Endothelial cell of umbilical vein (primary cell): Measurements from ENCODE around the gene COLQ. TPM values are rescaled to one million over a fixed set of nuclear protein-coding genes. Genes with fewer than 3 reads are reported as not detected.

Source experiments
- BruUV-seq: library from RNA; stranded (reverse); fragments of 400-500 nt; replicated peaks from 2 replicates; lab custom pipeline; 2021; lab: Mats Ljungman, UMichigan
- CTCF ChIA-PET: fragments of 300-600, 350-600 bp; sonication (Branson Sonifier 250); formaldehyde crosslinking; loops from one replicate; lab custom pipeline; 2021; ENCODE audit warnings: antibody characterized with exemption, inconsistent platforms; lab: Charles Lee
- POLR2A ChIA-PET: fragments of 300-600, 350-600 bp; sonication (Branson Sonifier 250); formaldehyde crosslinking; loops from one replicate; lab custom pipeline; 2021; ENCODE audit warnings: antibody characterized with exemption, inconsistent platforms; lab: Charles Lee
- DNase-seq: peaks from one replicate; pipeline ENCODE4 v3.0.0-alpha.2; 2011; ENCODE audit warnings: low read depth, low spot score
- FAIRE-seq: peaks from 2 replicates; lab custom pipeline; 2011; peaks lifted over from hg19 to GRCh38; lab: Jason Lieb, UNC
- H2AFZ ChIP-seq: 2 replicates; pipeline ENCODE4 v1.6.0; 2012; ENCODE audit warnings: low read depth, low read length, control low read depth, inconsistent platforms
- H3K27ac ChIP-seq: 2 replicates; pipeline ENCODE4 v1.5.1; 2011; ENCODE audit warnings: low read depth, mild to moderate bottlenecking, control low read depth, low read length, moderate library complexity; ENCODE audit not compliant: insufficient read depth
- H3K27me3 ChIP-seq, 2 experiments: 2 replicates each; pipeline versions ENCODE4 v1.6.0 to v1.6.1; 2011; ENCODE audit warnings: low read length in 2 of 2, mixed read lengths in 1 of 2; ENCODE audit not compliant: control insufficient read depth in 2 of 2, insufficient read depth in 2 of 2
- H3K36me3 ChIP-seq, 2 experiments: 2 replicates in 1 of 2; 3 replicates in 1 of 2; pipeline ENCODE4 v1.5.1; 2011; ENCODE audit warnings: low read length in 2 of 2, mild to moderate bottlenecking in 1 of 2, moderate library complexity in 1 of 2; ENCODE audit not compliant: control insufficient read depth in 2 of 2, insufficient read depth in 2 of 2; ENCODE audit errors: extremely low read depth in 1 of 2
- H3K4me1 ChIP-seq: 3 replicates; pipeline ENCODE4 v1.5.1; 2011; ENCODE audit warnings: mild to moderate bottlenecking, low read length; ENCODE audit not compliant: control insufficient read depth, insufficient read depth; ENCODE audit errors: extremely low read depth
- H3K4me2 ChIP-seq: 2 replicates; pipeline ENCODE4 v1.6.1; 2011; ENCODE audit warnings: low read length, control low read depth, mixed read lengths; ENCODE audit not compliant: insufficient read depth
- H3K4me3 ChIP-seq, 3 experiments: fragments of 200-600 bp in 1 of 3; sonication (generic), shearing (Covaris generic) in 1 of 3; replicated peaks in 1 of 3; 2 replicates each; pipeline ENCODE4 v1.5.1; 2011 to 2016; ENCODE audit warnings: control low read depth in 3 of 3, low read length in 3 of 3, mild to moderate bottlenecking in 2 of 3, inconsistent platforms in 1 of 3, low read depth in 1 of 3, moderate library complexity in 1 of 3; ENCODE audit not compliant: insufficient read depth in 1 of 3
- H3K79me2 ChIP-seq: 2 replicates; pipeline ENCODE4 v1.6.0; 2012; ENCODE audit warnings: low read length, inconsistent platforms; ENCODE audit not compliant: control insufficient read depth, insufficient read depth
- H3K9ac ChIP-seq: replicated peaks from 2 replicates; pipeline ENCODE3; 2011; ENCODE audit warnings: low read length, control low read depth; ENCODE audit not compliant: insufficient read depth; ENCODE audit errors: extremely low read depth
- H3K9me1 ChIP-seq: replicated peaks from 3 replicates; pipeline ENCODE4 v1.6.0; 2011; ENCODE audit warnings: mild to moderate bottlenecking, low read length; ENCODE audit not compliant: control insufficient read depth, insufficient read depth; ENCODE audit errors: extremely low read depth
- H3K9me3 ChIP-seq: replicated peaks from 2 replicates; pipeline ENCODE4 v1.5.1; 2012; ENCODE audit warnings: low read length, inconsistent platforms; ENCODE audit not compliant: control insufficient read depth, insufficient read depth
- H4K20me1 ChIP-seq: replicated peaks from 2 replicates; pipeline ENCODE3; 2011; ENCODE audit warnings: mild to moderate bottlenecking, low read length; ENCODE audit not compliant: control insufficient read depth, insufficient read depth; ENCODE audit errors: extremely low read depth
- EZH2 ChIP-seq: IDR thresholded peaks from 2 replicates; pipeline ENCODE4 v1.6.1; 2012; ENCODE audit warnings: borderline replicate concordance, low read depth, mild to moderate bottlenecking, moderate library complexity, low read length, inconsistent platforms; ENCODE audit not compliant: severe bottlenecking
- GATA2 ChIP-seq: IDR thresholded peaks from 2 replicates; pipeline ENCODE4 v1.7.0; 2011; ENCODE audit warnings: low read depth, mild to moderate bottlenecking, moderate library complexity, mixed read lengths, low read length; ENCODE audit not compliant: insufficient read length, insufficient read depth
- JUN ChIP-seq: IDR thresholded peaks from 2 replicates; pipeline ENCODE4 v1.6.1; 2011; ENCODE audit warnings: borderline replicate concordance, low read depth; ENCODE audit not compliant: insufficient read length, insufficient read depth
- MYC ChIP-seq: IDR thresholded peaks from one replicate; pipeline ENCODE4 v1.6.1; 2011; ENCODE audit warnings: mild to moderate bottlenecking, low read depth, low read length
- POLR2AphosphoS5 ChIP-seq: IDR thresholded peaks from 2 replicates; pipeline ENCODE4 v1.6.1; 2012; ENCODE audit warnings: low read depth, mild to moderate bottlenecking, control low read depth, low read length, moderate library complexity; ENCODE audit not compliant: insufficient read depth
- dilution Hi-C: fragments of 300-500 bp; cut with MboI; formaldehyde crosslinking; loops from one replicate; pipeline ENCODE4 v1.15.0; 2019; ENCODE audit warnings: low sequenced_read_pairs; ENCODE audit not compliant: extremely low pct_ligation_motif_present
- intact Hi-C: fragments of 100-400 bp; cut with micrococcal nuclease; formaldehyde crosslinking; loops from one replicate; pipeline ENCODE4 v1.10.0; 2022
- polyA plus RNA-seq, 4 experiments: library from polyadenylated mRNA; depleted of rRNA in 3 of 4; stranded (reverse) in 3 of 4; unstranded in 1 of 4; fragments of >200 nt; gene quantifications; 2 replicates each; pipeline versions ENCODE4 v1.2.1 to v1.2.3, GENCODE V29; 2011 to 2012; ENCODE audit warnings: missing spikeins in 1 of 4
- total RNA-seq: library from RNA; stranded (reverse); gene quantifications from 2 replicates; pipeline ENCODE4 v1.2.3, GENCODE V29; 2021
- TF ChIP-seq, protein P1 (sequence below): IDR thresholded peaks from 2 replicates; pipeline ENCODE4 v1.6.1; 2011; ENCODE audit not compliant: insufficient read depth, insufficient read length
- TF ChIP-seq, protein P2 (sequence below), 2 donors: IDR thresholded peaks; 1 replicate in 1 of 2; 2 replicates in 1 of 2; pipeline ENCODE4 v1.5.1; 2011; ENCODE audit warnings: low read length in 2 of 2, mild to moderate bottlenecking in 2 of 2, moderate library complexity in 2 of 2, control low read depth in 1 of 2, inconsistent platforms in 1 of 2, low read depth in 1 of 2; ENCODE audit not compliant: insufficient read depth in 1 of 2; ENCODE audit errors: extremely low read depth in 1 of 2

COLQ gene
- total and polyA plus RNA-seq, 2 donors (not counting 3 experiments of a cell fraction or from before 2014, with no cell fraction given), result 2.0 to 2.3 TPM

DNA sequence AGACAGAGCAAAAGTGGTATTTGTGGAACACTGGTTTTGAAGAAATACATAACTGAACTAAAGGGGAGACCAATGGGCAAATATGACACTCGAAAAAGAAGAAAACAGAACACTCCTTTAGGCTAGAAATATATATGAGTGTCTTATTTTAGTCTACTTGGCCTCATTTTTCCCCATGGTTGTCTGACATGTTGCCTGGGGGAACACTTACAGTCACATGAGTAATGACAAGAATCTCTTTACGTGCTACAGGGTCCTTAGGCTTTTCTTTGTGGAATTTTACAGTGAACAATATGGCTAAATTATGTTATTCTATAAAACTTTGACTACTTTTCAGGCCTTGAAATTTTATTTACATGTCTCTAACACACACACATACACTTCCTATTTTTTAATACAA lies 111.7 kb downstream of the COLQ start:
- Histone ChIP-seq H3K36me3 (peaks cover 3 to 8% of the 10 kb centered on the region in 2 experiments), H3K9me1 (no peaks in the 10 kb centered on the region), H4K20me1 (no peaks in the 10 kb centered on the region), H3K4me2 (no peak overlapping the region), H3K4me3 (no peak overlapping the region), H3K4me1 (no peaks in the 10 kb centered on the region), H3K9ac (no peak overlapping the region), H3K27me3 (no peaks in the 10 kb centered on the region), H3K79me2 (no peaks in the 10 kb centered on the region), H2AFZ (no peak overlapping the region), H3K9me3 (no peaks in the 10 kb centered on the region), H3K27ac (no peak overlapping the region)
- DNase-seq (no peak), FAIRE-seq (no peak)
- intact Hi-C loops (no loop called here), dilution Hi-C loops (no loop called here)
- TF ChIP-seq MYC (no peak), POLR2AphosphoS5 (no peak), JUN (no peak), EZH2 (no peak), GATA2 (no peak)
- TF ChIP-seq, protein P1, sequence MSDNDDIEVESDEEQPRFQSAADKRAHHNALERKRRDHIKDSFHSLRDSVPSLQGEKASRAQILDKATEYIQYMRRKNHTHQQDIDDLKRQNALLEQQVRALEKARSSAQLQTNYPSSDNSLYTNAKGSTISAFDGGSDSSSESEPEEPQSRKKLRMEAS, result no peak
- TF ChIP-seq, protein P2, sequence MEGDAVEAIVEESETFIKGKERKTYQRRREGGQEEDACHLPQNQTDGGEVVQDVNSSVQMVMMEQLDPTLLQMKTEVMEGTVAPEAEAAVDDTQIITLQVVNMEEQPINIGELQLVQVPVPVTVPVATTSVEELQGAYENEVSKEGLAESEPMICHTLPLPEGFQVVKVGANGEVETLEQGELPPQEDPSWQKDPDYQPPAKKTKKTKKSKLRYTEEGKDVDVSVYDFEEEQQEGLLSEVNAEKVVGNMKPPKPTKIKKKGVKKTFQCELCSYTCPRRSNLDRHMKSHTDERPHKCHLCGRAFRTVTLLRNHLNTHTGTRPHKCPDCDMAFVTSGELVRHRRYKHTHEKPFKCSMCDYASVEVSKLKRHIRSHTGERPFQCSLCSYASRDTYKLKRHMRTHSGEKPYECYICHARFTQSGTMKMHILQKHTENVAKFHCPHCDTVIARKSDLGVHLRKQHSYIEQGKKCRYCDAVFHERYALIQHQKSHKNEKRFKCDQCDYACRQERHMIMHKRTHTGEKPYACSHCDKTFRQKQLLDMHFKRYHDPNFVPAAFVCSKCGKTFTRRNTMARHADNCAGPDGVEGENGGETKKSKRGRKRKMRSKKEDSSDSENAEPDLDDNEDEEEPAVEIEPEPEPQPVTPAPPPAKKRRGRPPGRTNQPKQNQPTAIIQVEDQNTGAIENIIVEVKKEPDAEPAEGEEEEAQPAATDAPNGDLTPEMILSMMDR (IDR thresholded peaks at IDR 0.05; ENCODE audit: extremely low read depth in 1 of 2, insufficient read depth in 1 of 2, low read depth in 1 of 2, low read length in 2 of 2), result no peak
- ChIA-PET CTCF (interaction anchor here (13.9 kb wide), 1 partner anchor 143 kb away, joined by 350 read pairs; no protein-coding TSS in a partner anchor), POLR2A (no interaction called here)
- no TSS peak for BruUV-seq
